Ishikawa (cell line): ENCODE measurements around the gene ANKRD31.

ENCODE experiments used
- CEBPB ChIP-seq: IDR thresholded peaks from 2 replicates; pipeline ENCODE4 v1.6.1; 2012
- CREB1 ChIP-seq: IDR thresholded peaks from 2 replicates; pipeline ENCODE4 v1.6.1; 2012; ENCODE audit warnings: low read depth
- EGR1 ChIP-seq: IDR thresholded peaks from 2 replicates; pipeline ENCODE4 v1.6.1; 2012
- EP300 ChIP-seq: IDR thresholded peaks from 2 replicates; pipeline ENCODE4 v1.6.1; 2012; ENCODE audit warnings: borderline replicate concordance
- FOXM1 ChIP-seq: IDR thresholded peaks from 2 replicates; pipeline ENCODE4 v1.6.1; 2012; ENCODE audit warnings: low read depth, borderline replicate concordance
- NFIC ChIP-seq: IDR thresholded peaks from 2 replicates; pipeline ENCODE4 v1.6.1; 2012
- RAD21 ChIP-seq: IDR thresholded peaks from 2 replicates; pipeline ENCODE4 v1.6.1; 2012; ENCODE audit warnings: low read depth
- TAF1 ChIP-seq: IDR thresholded peaks from 2 replicates; pipeline ENCODE4 v1.6.1; 2012; ENCODE audit warnings: low read depth, mild to moderate bottlenecking
- TEAD4 ChIP-seq: IDR thresholded peaks from 2 replicates; pipeline ENCODE4 v1.6.1; 2012
- YY1 ChIP-seq: IDR thresholded peaks from 2 replicates; pipeline ENCODE4 v1.6.1; 2012; ENCODE audit warnings: low read depth
- ZBTB7A ChIP-seq: IDR thresholded peaks from 2 replicates; pipeline ENCODE4 v1.6.1; 2012; ENCODE audit warnings: low read depth
- TF ChIP-seq, protein P1 (sequence below): IDR thresholded peaks from 2 replicates; pipeline ENCODE4 v1.6.1; 2012
- TF ChIP-seq, protein P2 (sequence below): IDR thresholded peaks from 2 replicates; pipeline ENCODE4 v1.6.1; 2012; ENCODE audit warnings: low read depth, mild to moderate bottlenecking
- TF ChIP-seq, protein P3 (sequence below): IDR thresholded peaks from 2 replicates; pipeline ENCODE4 v1.6.1; 2012

DNA sequence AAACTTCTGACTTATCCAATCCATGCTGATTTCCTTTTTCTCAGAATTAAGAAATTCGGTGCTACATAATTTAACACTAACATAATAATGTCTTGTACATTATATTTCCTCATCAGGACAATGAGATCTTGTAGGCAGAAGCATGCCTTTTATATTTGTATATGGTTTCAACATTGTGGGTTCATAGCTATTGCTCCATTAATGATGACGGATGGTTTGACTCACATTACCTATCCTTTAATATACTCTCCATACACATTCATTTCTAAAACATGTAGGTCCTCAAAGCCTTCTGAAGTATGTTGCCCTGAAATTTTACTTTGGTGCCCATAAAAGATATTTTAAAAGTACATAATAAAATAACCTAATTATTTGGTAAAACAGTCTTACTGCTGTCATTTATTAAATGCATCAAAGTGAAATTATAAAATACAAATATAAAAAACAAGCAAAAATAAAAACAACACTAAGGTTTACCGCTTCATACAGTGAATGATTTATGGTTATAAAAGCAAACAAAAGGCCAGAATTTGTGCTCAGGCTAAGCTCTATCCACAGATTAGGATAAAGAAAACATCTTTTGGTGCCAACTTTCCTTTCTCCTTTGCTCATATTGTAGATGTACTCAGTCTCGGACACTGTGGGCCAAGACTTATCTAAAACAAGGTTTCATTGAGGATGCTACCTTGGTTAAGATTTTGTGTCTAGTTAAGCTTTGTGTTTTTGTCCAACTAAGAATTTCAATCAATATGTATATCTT lies 123.1 kb downstream of the ANKRD31 start:
- TF ChIP-seq FOXM1: no peak
- TF ChIP-seq, protein P1, sequence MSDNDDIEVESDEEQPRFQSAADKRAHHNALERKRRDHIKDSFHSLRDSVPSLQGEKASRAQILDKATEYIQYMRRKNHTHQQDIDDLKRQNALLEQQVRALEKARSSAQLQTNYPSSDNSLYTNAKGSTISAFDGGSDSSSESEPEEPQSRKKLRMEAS: no peak
- no peak for TF ChIP-seq YY1
- TF ChIP-seq CEBPB: no peak
- no peak for TF ChIP-seq CREB1
- TF ChIP-seq, protein P2, sequence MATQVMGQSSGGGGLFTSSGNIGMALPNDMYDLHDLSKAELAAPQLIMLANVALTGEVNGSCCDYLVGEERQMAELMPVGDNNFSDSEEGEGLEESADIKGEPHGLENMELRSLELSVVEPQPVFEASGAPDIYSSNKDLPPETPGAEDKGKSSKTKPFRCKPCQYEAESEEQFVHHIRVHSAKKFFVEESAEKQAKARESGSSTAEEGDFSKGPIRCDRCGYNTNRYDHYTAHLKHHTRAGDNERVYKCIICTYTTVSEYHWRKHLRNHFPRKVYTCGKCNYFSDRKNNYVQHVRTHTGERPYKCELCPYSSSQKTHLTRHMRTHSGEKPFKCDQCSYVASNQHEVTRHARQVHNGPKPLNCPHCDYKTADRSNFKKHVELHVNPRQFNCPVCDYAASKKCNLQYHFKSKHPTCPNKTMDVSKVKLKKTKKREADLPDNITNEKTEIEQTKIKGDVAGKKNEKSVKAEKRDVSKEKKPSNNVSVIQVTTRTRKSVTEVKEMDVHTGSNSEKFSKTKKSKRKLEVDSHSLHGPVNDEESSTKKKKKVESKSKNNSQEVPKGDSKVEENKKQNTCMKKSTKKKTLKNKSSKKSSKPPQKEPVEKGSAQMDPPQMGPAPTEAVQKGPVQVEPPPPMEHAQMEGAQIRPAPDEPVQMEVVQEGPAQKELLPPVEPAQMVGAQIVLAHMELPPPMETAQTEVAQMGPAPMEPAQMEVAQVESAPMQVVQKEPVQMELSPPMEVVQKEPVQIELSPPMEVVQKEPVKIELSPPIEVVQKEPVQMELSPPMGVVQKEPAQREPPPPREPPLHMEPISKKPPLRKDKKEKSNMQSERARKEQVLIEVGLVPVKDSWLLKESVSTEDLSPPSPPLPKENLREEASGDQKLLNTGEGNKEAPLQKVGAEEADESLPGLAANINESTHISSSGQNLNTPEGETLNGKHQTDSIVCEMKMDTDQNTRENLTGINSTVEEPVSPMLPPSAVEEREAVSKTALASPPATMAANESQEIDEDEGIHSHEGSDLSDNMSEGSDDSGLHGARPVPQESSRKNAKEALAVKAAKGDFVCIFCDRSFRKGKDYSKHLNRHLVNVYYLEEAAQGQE: no peak
- TF ChIP-seq TEAD4: no peak
- no peak for TF ChIP-seq RAD21
- no peak for TF ChIP-seq EP300
- no peak for TF ChIP-seq EGR1
- no peak for TF ChIP-seq TAF1
- TF ChIP-seq NFIC: no peak
- TF ChIP-seq ZBTB7A: no peak
- TF ChIP-seq, protein P3, sequence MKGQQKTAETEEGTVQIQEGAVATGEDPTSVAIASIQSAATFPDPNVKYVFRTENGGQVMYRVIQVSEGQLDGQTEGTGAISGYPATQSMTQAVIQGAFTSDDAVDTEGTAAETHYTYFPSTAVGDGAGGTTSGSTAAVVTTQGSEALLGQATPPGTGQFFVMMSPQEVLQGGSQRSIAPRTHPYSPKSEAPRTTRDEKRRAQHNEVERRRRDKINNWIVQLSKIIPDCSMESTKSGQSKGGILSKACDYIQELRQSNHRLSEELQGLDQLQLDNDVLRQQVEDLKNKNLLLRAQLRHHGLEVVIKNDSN: no peak
